Heart left ventricle (tissue), 13 donors: Measurements from ENCODE around the gene FKBP2.

Experiments
- POLR2A ChIP-seq, 2 donors: fragments of 450-650 bp; IDR thresholded peaks; one replicate each; pipeline ENCODE4 v1.6.1; 2017; ENCODE audit warnings: antibody characterized with exemption in 2 of 2, mild to moderate bottlenecking in 2 of 2, moderate library complexity in 2 of 2
- TF ChIP-seq, protein P1 (sequence below), 12 donors: fragments of 200-600 bp; sonication (generic) in 4 of 12; IDR thresholded peaks; one replicate each; pipeline versions ENCODE4 v1.5.0 to v1.8.0; 2018 to 2022; ENCODE audit warnings: antibody characterized with exemption in 12 of 12, mild to moderate bottlenecking in 5 of 12
- donor health status: ischemic (EF 13 %, LVEDD 7.1; RV severe dilation, severe dysfunction).
- donor health status: DM: no; HTN: yes; CAD: no.
- donor health status: DM: no; HTN: no; CAD: no.
- donor health status: ischemic (EF 25% LVEDD 6.9; RV normal size, moderate dysfunction).
- donor health status: ischemic (EF 25% LVEDD 5.7; RV mildly dilated, moderate dysfunction).
- donor health status: ischemic (EF 35%, LVEDD 5.7; RV mildly dilated, moderate dysfunction).
- donor health status: nonischemic (EF 11% LVEDD 7.7; RV severe dilation, severe dysfunction).
- donor health status: DM: yes; HTN: yes; CAD: no.
- donor health status: PGD.
- donor health status: ischemic (EF 29% LVEDD 5.4; RV normal size, mild dysfunction).
- donor health status: nonischemic (EF 23%, LVEDD 6.1; RV moderate dilation, normal function).

- TF ChIP-seq, protein P1, sequence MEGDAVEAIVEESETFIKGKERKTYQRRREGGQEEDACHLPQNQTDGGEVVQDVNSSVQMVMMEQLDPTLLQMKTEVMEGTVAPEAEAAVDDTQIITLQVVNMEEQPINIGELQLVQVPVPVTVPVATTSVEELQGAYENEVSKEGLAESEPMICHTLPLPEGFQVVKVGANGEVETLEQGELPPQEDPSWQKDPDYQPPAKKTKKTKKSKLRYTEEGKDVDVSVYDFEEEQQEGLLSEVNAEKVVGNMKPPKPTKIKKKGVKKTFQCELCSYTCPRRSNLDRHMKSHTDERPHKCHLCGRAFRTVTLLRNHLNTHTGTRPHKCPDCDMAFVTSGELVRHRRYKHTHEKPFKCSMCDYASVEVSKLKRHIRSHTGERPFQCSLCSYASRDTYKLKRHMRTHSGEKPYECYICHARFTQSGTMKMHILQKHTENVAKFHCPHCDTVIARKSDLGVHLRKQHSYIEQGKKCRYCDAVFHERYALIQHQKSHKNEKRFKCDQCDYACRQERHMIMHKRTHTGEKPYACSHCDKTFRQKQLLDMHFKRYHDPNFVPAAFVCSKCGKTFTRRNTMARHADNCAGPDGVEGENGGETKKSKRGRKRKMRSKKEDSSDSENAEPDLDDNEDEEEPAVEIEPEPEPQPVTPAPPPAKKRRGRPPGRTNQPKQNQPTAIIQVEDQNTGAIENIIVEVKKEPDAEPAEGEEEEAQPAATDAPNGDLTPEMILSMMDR (IDR thresholded peaks at IDR 0.05): no peak
- TF ChIP-seq POLR2A (IDR thresholded peaks at IDR 0.05): no peak
These were observed 17.5 kb downstream of the FKBP2 start for GRCh38 chr11:64258356-64258755.
